Mucosa of descending colon (tissue), 3 donors: ENCODE results near the gene TBCE. TPM values are rescaled to one million over a fixed set of nuclear protein-coding genes. Genes with fewer than 3 reads are reported as not detected.

ENCODE experiments used
- ATAC-seq: fragments of 200-7000 bp; cut with Tn5 transposase; one replicate; pipeline ENCODE4 v1.9.1; 2020; ENCODE audit warnings: mild to moderate bottlenecking, moderate library complexity
- DNase-seq, 3 donors: peaks; one replicate each; pipeline ENCODE4 v3.0.0-alpha.2; 2020
- H3K36me3 ChIP-seq: fragments of 200-600 bp; one replicate; pipeline ENCODE4 v1.8.0; 2021; ENCODE audit warnings: low read depth, mild to moderate bottlenecking
- H3K4me1 ChIP-seq: fragments of 200-600 bp; one replicate; pipeline ENCODE4 v1.8.0; 2021; ENCODE audit warnings: low read depth, mild to moderate bottlenecking
- H3K4me3 ChIP-seq: fragments of 200-600 bp; one replicate; pipeline ENCODE4 v1.8.0; 2021; ENCODE audit warnings: mild to moderate bottlenecking
- H3K9me3 ChIP-seq: fragments of 200-600 bp; one replicate; pipeline ENCODE4 v1.8.0; 2021; ENCODE audit warnings: mild to moderate bottlenecking
- CTCF ChIP-seq: fragments of 200-600 bp; IDR thresholded peaks from one replicate; pipeline ENCODE4 v1.8.0; 2022; ENCODE audit warnings: antibody characterized with exemption, mild to moderate bottlenecking
- intact Hi-C, 2 donors: fragments of 100-400 bp; cut with DNase I in 1 of 2; cut with micrococcal nuclease in 1 of 2; formaldehyde crosslinking; loops; one replicate each; pipeline versions ENCODE4 v1.11.0 to v1.11.1; 2022; cut with DNase I, micrococcal nuclease
- total RNA-seq, 3 donors: library from RNA; stranded (reverse); fragmentation: NEBNext Ultra II Directional in 2 of 3; extraction: Animal tissue kit (Norgen Biotek cat#: 25700) in 2 of 3; gene quantifications; one replicate each; pipeline versions ENCODE4 v1.2.1 to v1.2.4, GENCODE V29; 2021 to 2023
- donor health status: DM: no; HTN: no; CAD: no; lungs with moderate emphysema.
- donor health status: DM: no; HTN: no; CAD: no.
- donor health status: DM: no; HTN: yes; CAD: no.

TBCE gene
- total RNA-seq, 3 donors from 2014 or later: 21.1 to 25.5 (median 23.9) TPM

GRCh38 chr1:235341334-235341733 lies 25.9 kb upstream of the TBCE start:
- Histone ChIP-seq H3K4me3 (no peak overlapping the region), H3K9me3 (no peaks in the 10 kb centered on the region), H3K4me1 (no peaks in the 10 kb centered on the region), H3K36me3 (no peaks in the 10 kb centered on the region)
- DNase-seq (no peak), ATAC-seq (no peak)
- no peak for TF ChIP-seq CTCF
- intact Hi-C loops: no loop called here

GRCh38 chr1:235342039-235342438 lies 25.2 kb upstream of the TBCE start:
- Histone ChIP-seq H3K4me1 (no peaks in the 10 kb centered on the region), H3K36me3 (no peaks in the 10 kb centered on the region), H3K4me3 (no peak overlapping the region), H3K9me3 (no peaks in the 10 kb centered on the region)
- DNase-seq: no peak
- TF ChIP-seq CTCF: no peak
- no peak for ATAC-seq
- intact Hi-C loops: no loop called here

- no peaks in the 10 kb centered on the region for H3K4me1 ChIP-seq
- H3K36me3 ChIP-seq: no peaks in the 10 kb centered on the region
- DNase-seq: no peak
- TF ChIP-seq CTCF: no peak
- intact Hi-C loops: no loop called here
- ATAC-seq: no peak
- H3K4me3 ChIP-seq: no peak overlapping the region
- H3K9me3 ChIP-seq: no peaks in the 10 kb centered on the region
These were observed 24.8 kb upstream of the TBCE start for GRCh38 chr1:235342471-235342870.

- H3K36me3 ChIP-seq: no peaks in the 10 kb centered on the region
- no peak overlapping the region for H3K4me3 ChIP-seq
- no peak for TF ChIP-seq CTCF
- no peaks in the 10 kb centered on the region for H3K9me3 ChIP-seq
- intact Hi-C loops: no loop called here
- DNase-seq (no peak), ATAC-seq (no peak)
- H3K4me1 ChIP-seq: no peaks in the 10 kb centered on the region
These were observed 23.5 kb upstream of the TBCE start for GRCh38 chr1:235343726-235344125.

- no peaks in the 10 kb centered on the region for H3K4me1 ChIP-seq
- intact Hi-C loops: no loop called here
- DNase-seq (no peak), ATAC-seq (no peak)
- TF ChIP-seq CTCF: no peak
- H3K4me3 ChIP-seq: no peak overlapping the region
- H3K36me3 ChIP-seq: no peaks in the 10 kb centered on the region
- H3K9me3 ChIP-seq: no peaks in the 10 kb centered on the region
These were observed 15.8 kb upstream of the TBCE start for GRCh38 chr1:235351441-235351840.

GRCh38 chr1:235351898-235352297 lies 15.3 kb upstream of the TBCE start:
- Histone ChIP-seq H3K4me1 (no peaks in the 10 kb centered on the region), H3K36me3 (no peaks in the 10 kb centered on the region), H3K4me3 (no peak overlapping the region), H3K9me3 (no peaks in the 10 kb centered on the region)
- TF ChIP-seq CTCF: no peak
- intact Hi-C loops: no loop called here
- no peak for ATAC-seq
- no peak for DNase-seq
